Esophagus muscularis mucosa (tissue), 4 donors: Measurements from ENCODE around the gene ZEB2. TPM values are rescaled to one million over a fixed set of nuclear protein-coding genes. Genes with fewer than 3 reads are reported as not detected.

ENCODE experiments used
- DNase-seq: peaks from one replicate; pipeline ENCODE4 v3.0.0-alpha.2; 2017; ENCODE audit errors: extremely low spot score
- H3K27ac ChIP-seq, 4 donors: fragments of 200-600 bp; sonication (generic); replicated peaks in 1 of 4; 1 replicate in 3 of 4; 2 replicates in 1 of 4; pipeline ENCODE4 v1.5.1; 2016 to 2019; ENCODE audit warnings: mild to moderate bottlenecking in 1 of 4
- H3K27me3 ChIP-seq, 4 donors: fragments of 200-600 bp; sonication (generic); one replicate each; pipeline versions ENCODE4 v1.5.1 to v1.6.0; 2016 to 2019
- H3K36me3 ChIP-seq, 4 donors: fragments of 200-600 bp; sonication (generic); one replicate each; pipeline ENCODE4 v1.5.1; 2016 to 2019
- H3K4me1 ChIP-seq, 4 donors: fragments of 200-600 bp; sonication (generic); one replicate each; pipeline ENCODE4 v1.5.1; 2016 to 2019
- H3K4me3 ChIP-seq, 4 donors: fragments of 200-600 bp; sonication (generic); 1 replicate in 2 of 4; 2 replicates in 2 of 4; pipeline ENCODE4 v1.5.1; 2016 to 2019; ENCODE audit warnings: mild to moderate bottlenecking in 4 of 4, moderate library complexity in 1 of 4
- H3K9me3 ChIP-seq, 4 donors: fragments of 200-600 bp; sonication (generic); 1 replicate in 3 of 4; 2 replicates in 1 of 4; pipeline ENCODE4 v1.5.1; 2016 to 2019
- CTCF ChIP-seq, 3 experiments: fragments of 200-600 bp in 2 of 3; fragments of 450-650 bp in 1 of 3; sonication (generic) in 2 of 3; IDR thresholded peaks; one replicate each; pipeline ENCODE4 v1.5.1; 2017 to 2019; ENCODE audit warnings: antibody characterized with exemption in 3 of 3, mild to moderate bottlenecking in 2 of 3, moderate library complexity in 1 of 3
- EP300 ChIP-seq: sonication (generic); formaldehyde crosslinking; IDR thresholded peaks from one replicate; pipeline ENCODE4 v1.6.1; 2017; ENCODE audit warnings: antibody characterized with exemption
- POLR2A ChIP-seq: fragments of 450-650 bp; IDR thresholded peaks from one replicate; pipeline ENCODE4 v1.6.1; 2017; ENCODE audit warnings: antibody characterized with exemption, moderate library complexity, mild to moderate bottlenecking, low read depth
- POLR2AphosphoS5 ChIP-seq, 2 donors: sonication (generic); formaldehyde crosslinking; IDR thresholded peaks; one replicate each; pipeline ENCODE4 v1.6.1; 2017; ENCODE audit warnings: antibody characterized with exemption in 2 of 2
- WGBS: methylation state at CpG from one replicate; pipeline ENCODE4 v1.1.5; 2018; 5-methylcytosine and 5-hydroxymethylcytosine counted together
- intact Hi-C: fragments of 100-400 bp; cut with DNase I; formaldehyde crosslinking; loops from one replicate; pipeline ENCODE4 v1.15.1; 2023
- total RNA-seq, 4 donors: library from RNA; depleted of rRNA; stranded (reverse); fragments of >200 nt; gene quantifications; one replicate each; pipeline versions ENCODE4 v1.1.0 to v1.2.1, GENCODE V29; 2016

ZEB2 gene
- total RNA-seq, 4 donors from 2014 or later, result 41.2 to 68.3 (median 55.7) TPM

GRCh38 chr2:144559242-144559641 lies 39.3 kb upstream of the ZEB2 start:
- 94% methylated on average over 1 of the region's 1 CpG for WGBS
- intact Hi-C loops, result no loop called here
- H3K27me3 ChIP-seq, result no peaks in the 10 kb centered on the region
- H3K9me3 ChIP-seq, result no peaks in the 10 kb centered on the region
- H3K4me1 ChIP-seq, result no peaks in the 10 kb centered on the region
- TF ChIP-seq POLR2AphosphoS5 (IDR thresholded peaks at IDR 0.05), result no peak
- H3K4me3 ChIP-seq, result no peak overlapping the region
- H3K27ac ChIP-seq, result no peak overlapping the region
- H3K36me3 ChIP-seq, result no peaks in the 10 kb centered on the region
- no peak for DNase-seq

- H3K27ac ChIP-seq, result no peak overlapping the region
- WGBS, result 67% methylated on average over 5 of the region's 5 CpGs
- no peaks in the 10 kb centered on the region for H3K4me1 ChIP-seq
- H3K9me3 ChIP-seq, result no peaks in the 10 kb centered on the region
- H3K36me3 ChIP-seq, result no peaks in the 10 kb centered on the region
- H3K27me3 ChIP-seq, result no peaks in the 10 kb centered on the region
- no peak overlapping the region for H3K4me3 ChIP-seq
- no peak for DNase-seq
- intact Hi-C loops, result no loop called here
- TF ChIP-seq CTCF (IDR thresholded peaks at IDR 0.05) (no peak), POLR2A (no peak), POLR2AphosphoS5 (IDR thresholded peaks at IDR 0.05) (no peak), EP300 (no peak)
These were observed 34.7 kb upstream of the ZEB2 start for GRCh38 chr2:144554492-144555210.

- Histone ChIP-seq H3K4me1 (no peaks in the 10 kb centered on the region), H3K4me3 (no peak overlapping the region), H3K27ac (no peak overlapping the region), H3K9me3 (no peaks in the 10 kb centered on the region), H3K36me3 (no peaks in the 10 kb centered on the region), H3K27me3 (no peaks in the 10 kb centered on the region)
- intact Hi-C loops, result no loop called here
- TF ChIP-seq POLR2AphosphoS5 (IDR thresholded peaks at IDR 0.05) (no peak), POLR2A (no peak), CTCF (IDR thresholded peaks at IDR 0.05) (no peak), EP300 (no peak)
- 80% methylated on average over 3 of the region's 3 CpGs for WGBS
- no peak for DNase-seq
These were observed 33.5 kb upstream of the ZEB2 start for GRCh38 chr2:144553379-144553778.

- Histone ChIP-seq H3K27ac (no peak overlapping the region), H3K27me3 (no peaks in the 10 kb centered on the region), H3K9me3 (no peaks in the 10 kb centered on the region), H3K36me3 (no peaks in the 10 kb centered on the region), H3K4me1 (peaks cover 0 to 4% (median 0%) of the 10 kb centered on the region in 4 donors), H3K4me3 (no peak overlapping the region)
- intact Hi-C loops, result no loop called here
- no peak for TF ChIP-seq POLR2AphosphoS5 (IDR thresholded peaks at IDR 0.05)
- TF ChIP-seq EP300, result no peak
- no peak for TF ChIP-seq CTCF (IDR thresholded peaks at IDR 0.05)
- TF ChIP-seq POLR2A, result no peak
- DNase-seq, result no peak
These were observed 32.9 kb upstream of the ZEB2 start for GRCh38 chr2:144552821-144553220.

- no peak overlapping the region for H3K27ac ChIP-seq
- intact Hi-C loops, result no loop called here
- no peak for DNase-seq
- peaks cover 0 to 6% (median 0%) of the 10 kb centered on the region in 4 donors for H3K4me1 ChIP-seq
- no peaks in the 10 kb centered on the region for H3K27me3 ChIP-seq
- H3K4me3 ChIP-seq, result no peak overlapping the region
- no peaks in the 10 kb centered on the region for H3K9me3 ChIP-seq
- 98% methylated on average over 3 of the region's 3 CpGs for WGBS
- TF ChIP-seq POLR2AphosphoS5 (IDR thresholded peaks at IDR 0.05), result no peak
- TF ChIP-seq POLR2A, result no peak
- TF ChIP-seq CTCF (IDR thresholded peaks at IDR 0.05), result no peak
- no peak for TF ChIP-seq EP300
- no peaks in the 10 kb centered on the region for H3K36me3 ChIP-seq
These were observed 31.0 kb upstream of the ZEB2 start for GRCh38 chr2:144550911-144551310.
